MG63 (cell line): Measurements from ENCODE around the gene DUT. TPM values are rescaled to one million over a fixed set of nuclear protein-coding genes. Genes with fewer than 3 reads are reported as not detected.

ENCODE experiments used
- DNase-seq: peaks from one replicate; pipeline ENCODE4 v3.0.0-alpha.2; 2020
- H3K27me3 ChIP-seq: fragments of 250-450 bp; sonication (Bioruptor Pico); 2 replicates; pipeline ENCODE4 v1.5.1; 2020; ENCODE audit warnings: mild to moderate bottlenecking, moderate library complexity
- H3K36me3 ChIP-seq: fragments of 250-450 bp; sonication (Bioruptor Pico); 2 replicates; pipeline ENCODE4 v1.5.1; 2020; ENCODE audit warnings: mild to moderate bottlenecking, moderate library complexity
- H3K4me3 ChIP-seq: fragments of 250-450 bp; sonication (Bioruptor Pico); 2 replicates; pipeline ENCODE4 v1.5.1; 2020; ENCODE audit warnings: mild to moderate bottlenecking, moderate library complexity
- H3K9me3 ChIP-seq: fragments of 250-450 bp; sonication (Bioruptor Pico); 2 replicates; pipeline ENCODE4 v1.5.1; 2020; ENCODE audit warnings: mild to moderate bottlenecking, moderate library complexity
- total RNA-seq: library from RNA; depleted of rRNA; stranded (reverse); fragments of >200 nt; shearing (Covaris generic); gene quantifications from 2 replicates; pipeline ENCODE4 v1.2.3, GENCODE V29; 2014; ENCODE audit warnings: low replicate concordance; rRNA removed

Gene DUT
- 250 and 313 TPM in 2 replicates for total RNA-seq

DNA sequence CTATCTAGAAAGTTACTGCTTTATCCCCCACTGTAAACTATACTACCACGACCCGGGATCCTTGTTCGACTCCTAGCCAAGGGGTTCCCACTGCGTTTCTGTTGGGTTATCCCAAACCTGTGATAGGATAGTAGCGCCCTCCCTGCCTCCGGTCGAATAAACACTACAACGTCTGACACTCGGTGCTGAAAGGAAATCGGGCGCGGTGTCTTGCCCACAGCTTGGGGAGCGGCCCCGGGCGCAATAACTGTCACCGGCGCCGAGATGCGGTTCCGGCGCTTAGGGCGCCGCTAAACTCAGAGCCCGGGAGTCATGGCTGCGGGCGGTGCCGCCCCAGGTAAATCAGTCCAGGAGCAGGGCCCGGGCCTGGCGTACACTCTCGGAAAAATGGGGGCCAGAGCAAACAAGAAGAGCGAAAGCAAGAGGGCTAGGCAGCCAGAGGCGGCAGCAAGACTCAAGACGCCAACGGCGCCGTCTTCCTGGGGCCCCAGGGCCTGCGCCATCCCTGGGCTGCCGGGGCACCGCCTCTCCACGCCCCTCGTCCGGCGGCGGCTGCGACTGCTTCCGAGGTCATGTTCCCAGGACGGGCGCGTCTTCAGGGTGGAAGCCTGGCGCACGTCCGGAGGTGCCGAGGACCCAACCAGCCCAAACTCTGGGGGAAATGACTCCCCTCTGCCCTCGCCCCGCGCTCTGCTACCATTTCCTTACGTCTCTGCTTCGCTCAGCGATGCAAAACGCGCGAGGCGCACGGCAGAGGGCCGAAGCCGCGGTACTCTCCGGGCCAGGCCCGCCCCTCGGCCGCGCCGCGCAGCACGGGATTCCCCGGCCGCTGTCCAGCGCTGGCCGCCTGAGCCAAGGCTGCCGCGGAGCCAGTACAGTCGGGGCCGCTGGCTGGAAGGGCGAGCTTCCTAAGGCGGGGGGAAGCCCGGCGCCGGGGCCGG lies at the start of gene DUT:
Gene DUT (plus strand): TSS at position 575 of the 941 bp plus-strand sequence. CDS start 87 bp downstream, at position 662.
- Histone ChIP-seq H3K27me3 (no peaks in the 10 kb centered on the region), H3K4me3 (peak within 1 kb of the TSS; percentile 95), H3K36me3 (peaks cover 30% of the 10 kb centered on the region), H3K9me3 (no peaks in the 10 kb centered on the region)
- peak; percentile 87 for DNase-seq

DNA sequence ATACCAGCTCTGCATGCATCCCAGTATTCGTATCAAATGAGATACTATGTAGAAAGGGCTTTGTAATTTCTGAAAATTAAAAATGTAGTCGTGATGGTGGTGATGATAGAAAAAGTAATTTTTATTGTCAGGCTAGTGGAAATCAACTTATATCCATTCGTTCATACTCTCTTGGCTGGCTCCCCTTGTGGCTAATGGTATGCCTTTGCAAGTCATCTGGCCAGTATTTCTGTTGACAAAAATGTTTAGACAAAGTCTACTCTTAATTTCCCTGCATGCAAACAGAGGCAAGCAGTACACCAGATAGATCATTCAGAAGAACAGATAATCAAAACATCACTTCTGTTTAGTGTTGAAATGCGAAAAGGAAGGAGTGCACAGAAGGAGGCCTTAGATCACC lies 49.6 kb upstream of the DUT start:
- no peaks in the 10 kb centered on the region for H3K9me3 ChIP-seq
- no peak overlapping the region for H3K4me3 ChIP-seq
- H3K27me3 ChIP-seq, result peaks cover 2% of the 10 kb centered on the region; the same call in 1 of the 2 replicates
- H3K36me3 ChIP-seq, result no peaks in the 10 kb centered on the region
- DNase-seq, result no peak

GRCh38 chr15:48282216-48282615 lies 49.0 kb upstream of the DUT start:
- no peaks in the 10 kb centered on the region for H3K36me3 ChIP-seq
- no peaks in the 10 kb centered on the region for H3K9me3 ChIP-seq
- no peak for DNase-seq
- no peak overlapping the region for H3K4me3 ChIP-seq
- no peaks in the 10 kb centered on the region; the same call in 1 of the 2 replicates for H3K27me3 ChIP-seq

- Histone ChIP-seq H3K4me3 (no peak overlapping the region), H3K36me3 (no peaks in the 10 kb centered on the region), H3K9me3 (no peaks in the 10 kb centered on the region), H3K27me3 (no peaks in the 10 kb centered on the region; the same call in 1 of the 2 replicates)
- DNase-seq, result peak; percentile 4
Observed at GRCh38 chr15:48283396-48284145, 47.7 kb upstream of the DUT start.

GRCh38 chr15:48285329-48286214 lies 45.7 kb upstream of the DUT start:
- Histone ChIP-seq H3K36me3 (no peaks in the 10 kb centered on the region), H3K9me3 (no peaks in the 10 kb centered on the region), H3K27me3 (no peaks in the 10 kb centered on the region), H3K4me3 (no peak overlapping the region)
- DNase-seq, result peak; percentile 74

DNA sequence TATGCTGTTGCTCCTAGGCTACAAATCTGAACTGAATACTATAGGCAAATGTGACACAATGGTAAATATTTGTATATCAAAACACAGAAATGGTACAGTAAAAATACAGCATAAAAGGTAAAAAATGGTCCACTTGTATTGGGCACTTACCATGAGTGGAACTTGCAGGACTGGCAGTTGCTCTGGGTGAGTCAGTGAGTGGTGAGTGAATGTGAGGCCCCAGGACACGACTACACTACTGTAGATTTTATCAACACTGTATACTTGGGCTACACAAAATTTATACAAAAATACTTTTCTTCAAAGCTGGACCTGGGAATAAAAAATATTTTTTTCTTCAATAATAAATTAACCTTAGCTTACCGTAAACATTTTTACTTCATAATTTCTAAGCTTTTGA lies 41.6 kb upstream of the DUT start:
- H3K9me3 ChIP-seq, result no peaks in the 10 kb centered on the region
- H3K4me3 ChIP-seq, result no peak overlapping the region
- no peaks in the 10 kb centered on the region for H3K36me3 ChIP-seq
- DNase-seq, result no peak
- H3K27me3 ChIP-seq, result no peaks in the 10 kb centered on the region

DNA sequence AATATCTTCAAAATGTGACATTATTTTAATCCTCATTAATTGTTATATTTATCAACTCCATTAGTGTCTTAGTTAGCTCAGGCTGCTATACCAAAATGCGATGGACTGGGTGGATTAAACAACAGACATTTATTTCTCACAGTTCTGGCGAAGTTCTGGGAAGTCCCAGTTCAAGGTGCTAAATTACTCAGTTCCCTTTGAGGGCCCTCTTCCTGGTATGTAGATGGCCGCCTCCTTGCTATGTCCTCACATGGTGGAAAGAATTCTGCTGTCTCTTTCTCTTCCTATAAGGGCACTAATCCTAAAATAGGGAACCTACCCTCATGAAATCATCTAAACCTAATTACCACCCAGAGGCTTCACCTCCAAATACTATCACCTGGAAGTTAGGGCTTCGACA lies 38.8 kb upstream of the DUT start:
- DNase-seq, result no peak
- Histone ChIP-seq H3K27me3 (no peaks in the 10 kb centered on the region), H3K36me3 (no peaks in the 10 kb centered on the region), H3K9me3 (no peaks in the 10 kb centered on the region), H3K4me3 (no peak overlapping the region)

DNA sequence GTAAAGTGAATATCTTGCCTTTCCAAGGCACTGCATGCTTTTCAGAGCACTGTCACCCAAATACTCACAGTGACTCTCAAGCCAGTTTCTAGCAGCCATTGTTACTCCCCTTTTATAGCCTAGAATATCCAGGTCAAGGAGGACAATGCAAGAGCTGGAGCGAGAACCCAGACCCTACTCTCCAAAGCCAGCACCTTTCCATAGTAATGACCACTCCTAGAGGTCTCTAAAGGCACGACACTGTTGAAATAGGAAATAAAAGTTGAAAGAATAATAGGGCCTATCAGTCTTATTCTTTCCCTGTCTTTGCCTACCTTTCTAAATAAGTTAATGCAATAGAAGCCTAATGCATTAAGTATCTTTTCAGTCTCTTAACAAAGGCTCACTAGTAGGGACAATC lies 33.6 kb upstream of the DUT start:
- Histone ChIP-seq H3K9me3 (no peaks in the 10 kb centered on the region), H3K36me3 (no peaks in the 10 kb centered on the region), H3K4me3 (no peak overlapping the region), H3K27me3 (no peaks in the 10 kb centered on the region)
- DNase-seq, result no peak

GRCh38 chr15:48298914-48299313 lies 32.3 kb upstream of the DUT start:
- Histone ChIP-seq H3K4me3 (no peak overlapping the region), H3K9me3 (no peaks in the 10 kb centered on the region), H3K27me3 (no peaks in the 10 kb centered on the region), H3K36me3 (no peaks in the 10 kb centered on the region)
- no peak for DNase-seq

GRCh38 chr15:48300038-48300437 lies 31.2 kb upstream of the DUT start:
- Histone ChIP-seq H3K27me3 (no peaks in the 10 kb centered on the region), H3K4me3 (no peak overlapping the region), H3K9me3 (no peaks in the 10 kb centered on the region), H3K36me3 (no peaks in the 10 kb centered on the region)
- DNase-seq, result no peak

GRCh38 chr15:48304398-48304797 lies 26.8 kb upstream of the DUT start:
- H3K27me3 ChIP-seq, result no peaks in the 10 kb centered on the region
- H3K9me3 ChIP-seq, result no peaks in the 10 kb centered on the region
- no peak for DNase-seq
- H3K36me3 ChIP-seq, result no peaks in the 10 kb centered on the region
- H3K4me3 ChIP-seq, result no peak overlapping the region

GRCh38 chr15:48306639-48307038 lies 24.6 kb upstream of the DUT start:
- no peaks in the 10 kb centered on the region for H3K27me3 ChIP-seq
- no peaks in the 10 kb centered on the region for H3K9me3 ChIP-seq
- H3K4me3 ChIP-seq, result no peak overlapping the region
- no peaks in the 10 kb centered on the region for H3K36me3 ChIP-seq
- no peak for DNase-seq

- no peaks in the 10 kb centered on the region for H3K27me3 ChIP-seq
- peak; percentile 5 for DNase-seq
Observed at GRCh38 chr15:48307586-48307985, 23.6 kb upstream of the DUT start.

GRCh38 chr15:48309740-48310139 lies 21.5 kb upstream of the DUT start:
- Histone ChIP-seq H3K4me3 (no peak overlapping the region), H3K27me3 (no peaks in the 10 kb centered on the region), H3K36me3 (no peaks in the 10 kb centered on the region)

More at GRCh38 chr15:48307586-48307985, 23.6 kb upstream of the DUT start:
- Histone ChIP-seq H3K36me3 (no peaks in the 10 kb centered on the region), H3K9me3 (no peaks in the 10 kb centered on the region), H3K4me3 (no peak overlapping the region)

GRCh38 chr15:48313216-48313615 lies 18.0 kb upstream of the DUT start:
- Histone ChIP-seq H3K36me3 (no peaks in the 10 kb centered on the region), H3K9me3 (no peaks in the 10 kb centered on the region), H3K4me3 (no peak overlapping the region), H3K27me3 (no peaks in the 10 kb centered on the region)
- DNase-seq, result no peak

More at GRCh38 chr15:48309740-48310139, 21.5 kb upstream of the DUT start:
- no peak for DNase-seq
- H3K9me3 ChIP-seq, result no peaks in the 10 kb centered on the region

GRCh38 chr15:48315041-48315440 lies 16.2 kb upstream of the DUT start:
- Histone ChIP-seq H3K4me3 (no peak overlapping the region), H3K9me3 (no peaks in the 10 kb centered on the region), H3K36me3 (no peaks in the 10 kb centered on the region), H3K27me3 (no peaks in the 10 kb centered on the region)
- DNase-seq, result no peak
